ACHN (cell line): ENCODE results near the gene UBTF.

Source experiments
- DNase-seq: peaks from one replicate; pipeline ENCODE4 v3.0.0-alpha.2; 2015
- in situ Hi-C: cut with HindIII; loops from 2 replicates; pipeline ENCODE4 v1.10.0; 2017; ENCODE audit warnings: low sequenced_read_pairs, low pct_ligation_motif_present, low pct_unique_long_range_greater_than_20kb

The UBTF gene

GRCh38 chr17:44186307-44187130 is 33.0 kb downstream of the UBTF start, which contains the start of gene TMUB2:
TMUB2 (plus strand) TSS chr17:44186972; CDS start chr17:44187709, 737 bp downstream.
- DNase-seq: peak; percentile 100
- in situ Hi-C loops: no loop called here

DNA sequence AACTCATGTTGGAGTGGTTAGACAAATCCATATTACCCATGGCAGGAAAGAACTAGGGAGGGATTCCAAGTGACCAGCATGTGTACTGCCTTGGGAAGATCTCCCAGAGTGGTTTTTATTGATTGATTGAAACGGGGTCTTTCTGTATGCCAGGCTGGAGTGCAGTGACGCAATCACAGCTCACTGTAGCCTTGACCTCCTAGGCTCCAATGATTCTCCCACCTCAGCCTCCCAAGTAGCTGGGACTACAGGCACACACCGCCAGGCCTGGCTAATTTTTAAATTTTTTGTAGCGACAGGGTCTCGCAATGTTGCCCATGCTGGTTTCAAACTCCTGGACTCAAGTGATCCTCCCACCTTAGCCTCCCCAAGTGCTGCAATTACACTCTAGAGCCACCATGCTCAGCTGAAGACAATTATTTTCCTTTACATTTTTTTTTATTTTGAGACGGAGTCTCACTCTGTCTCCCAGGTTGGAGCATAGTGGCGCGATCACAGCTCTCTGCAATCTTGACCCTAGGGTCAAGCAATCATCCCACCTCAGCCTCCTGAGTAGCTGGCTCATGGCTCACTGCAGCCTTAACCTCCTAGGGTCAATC is 35.2 kb downstream of the UBTF start:
- no peak for DNase-seq
- in situ Hi-C loops: no loop called here

DNA sequence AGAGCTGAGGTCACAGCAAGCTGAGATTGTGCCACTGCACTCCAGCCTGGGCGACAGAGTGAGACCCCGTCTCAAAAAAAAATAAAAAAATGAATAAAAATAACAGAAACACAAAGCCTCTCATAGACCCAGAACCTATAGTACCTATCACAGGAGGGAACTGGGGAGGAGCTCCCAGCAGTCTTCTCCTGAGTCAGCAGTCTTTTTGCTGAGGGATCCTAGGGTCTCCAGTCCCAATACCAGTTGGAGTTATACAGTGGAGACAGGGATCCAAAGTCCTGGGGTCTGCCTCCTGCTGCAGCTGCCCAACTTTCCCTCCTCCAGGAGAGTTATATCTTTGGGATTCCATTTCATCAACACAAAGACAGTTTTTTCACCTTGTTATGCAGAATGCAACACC is 36.5 kb downstream of the UBTF start:
- in situ Hi-C loops: no loop called here
- no peak for DNase-seq

- in situ Hi-C loops: no loop called here
- no peak for DNase-seq
Measured at GRCh38 chr17:44178133-44178532, 41.3 kb downstream of the UBTF start.

GRCh38 chr17:44177640-44178039 is 41.8 kb downstream of the UBTF start:
- in situ Hi-C loops: no loop called here
- no peak for DNase-seq

- DNase-seq: no peak
- in situ Hi-C loops: no loop called here
Measured at GRCh38 chr17:44176671-44177501, 42.6 kb downstream of the UBTF start.

DNA sequence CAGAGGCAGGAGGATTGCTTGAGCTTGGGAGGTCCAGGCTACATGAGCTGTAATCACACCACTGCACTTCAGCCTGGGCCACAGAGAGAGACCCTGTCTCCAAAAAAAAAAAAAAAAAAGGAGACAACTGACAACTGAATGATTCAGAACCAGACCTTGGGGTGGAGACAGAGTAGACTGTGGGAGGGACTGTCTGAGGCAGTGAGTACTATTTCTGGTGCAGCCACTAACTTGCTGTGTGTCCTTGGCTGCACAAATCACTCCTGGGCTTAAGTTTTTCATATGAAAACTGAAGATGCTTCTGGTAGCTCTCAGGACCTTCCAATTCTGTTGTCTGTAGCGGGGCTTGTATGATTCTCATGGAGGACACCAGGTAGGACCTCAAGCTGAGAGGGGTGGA is 43.2 kb downstream of the UBTF start:
- no peak for DNase-seq
- in situ Hi-C loops: no loop called here

DNA sequence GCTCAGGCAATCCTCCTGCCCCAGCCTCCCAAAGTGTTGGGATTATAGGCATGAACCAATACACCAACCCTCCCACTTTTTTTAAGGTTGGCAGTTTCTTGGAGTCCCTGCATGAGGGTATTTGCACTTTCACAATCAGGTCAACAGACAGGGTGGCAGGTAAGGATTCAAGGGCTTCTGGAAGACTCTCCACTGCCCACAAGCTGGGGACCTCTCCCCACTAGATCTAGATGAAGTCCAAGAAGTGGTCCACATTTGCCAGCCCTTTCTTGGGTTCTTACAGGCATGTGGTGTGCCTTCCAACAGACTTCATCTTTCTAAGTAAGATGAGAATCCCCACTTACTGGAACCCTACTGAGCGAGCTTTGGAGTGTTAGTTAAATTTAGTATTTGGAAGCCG is 45.0 kb downstream of the UBTF start:
- no peak for DNase-seq
- in situ Hi-C loops: no loop called here

DNA sequence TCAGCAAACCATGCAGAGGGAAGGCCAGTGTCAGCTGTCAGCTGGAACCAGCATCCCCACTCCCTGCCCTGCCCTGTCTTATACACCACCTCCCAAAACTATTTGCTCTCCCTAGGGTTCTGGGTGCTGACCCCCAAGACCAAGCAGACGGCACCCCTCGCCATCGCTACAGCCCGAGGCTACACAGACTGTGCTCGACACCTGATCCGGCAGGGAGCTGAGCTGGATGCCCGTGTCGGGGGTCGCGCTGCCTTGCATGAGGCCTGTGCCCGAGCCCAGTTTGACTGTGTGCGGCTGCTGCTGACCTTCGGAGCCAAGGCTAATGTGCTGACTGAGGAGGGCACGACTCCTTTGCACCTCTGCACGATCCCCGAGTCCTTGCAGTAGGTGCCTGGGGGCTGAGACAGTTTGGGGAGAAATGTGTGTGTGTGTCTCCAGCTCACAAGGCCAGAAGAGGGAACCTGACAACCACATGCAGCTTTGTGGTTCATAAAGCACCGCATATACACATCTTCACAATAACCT is 47.5 kb downstream of the UBTF start:
- in situ Hi-C loops: no loop called here
- DNase-seq: no peak

DNA sequence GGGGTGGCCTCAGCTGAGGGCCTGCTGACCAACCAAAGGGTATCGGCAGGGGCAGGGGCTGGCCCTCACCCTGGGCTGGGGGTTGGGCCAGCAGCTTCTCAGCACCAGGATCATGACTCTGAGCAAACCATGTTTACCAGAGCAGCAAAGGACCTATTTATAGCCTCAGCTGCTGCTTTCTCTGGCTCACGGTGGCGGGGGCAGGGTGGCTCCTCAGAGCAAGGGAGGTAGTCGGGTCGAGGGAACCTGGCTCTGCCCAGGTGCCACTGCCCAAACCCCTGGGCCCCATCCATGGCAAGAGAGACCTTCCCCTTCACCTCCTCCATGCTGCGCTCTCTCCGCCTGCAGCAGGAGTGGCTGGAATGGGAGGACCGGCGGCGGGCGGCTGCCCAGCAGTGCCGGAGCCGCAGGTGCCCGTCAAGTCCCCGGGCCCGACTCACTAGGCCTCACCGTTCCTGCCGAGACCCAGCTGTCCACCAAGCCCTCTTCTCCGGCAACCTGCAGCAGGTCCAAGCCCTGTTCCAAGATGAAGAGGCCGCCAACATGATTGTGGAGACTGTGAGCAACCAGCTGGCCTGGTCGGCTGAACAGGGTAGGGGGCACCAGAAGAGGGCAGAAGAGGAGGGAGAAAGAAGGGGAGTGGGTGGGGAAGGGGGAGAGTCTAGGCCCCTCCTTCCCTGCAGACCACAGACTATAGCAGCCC is 48.8 kb downstream of the UBTF start, which contains the start of gene ASB16:
ASB16 (plus strand) TSS at position 206 of the 703 bp plus-strand sequence; CDS start at position 292, 86 bp downstream.
- in situ Hi-C loops: no loop called here
- DNase-seq: no peak

DNA sequence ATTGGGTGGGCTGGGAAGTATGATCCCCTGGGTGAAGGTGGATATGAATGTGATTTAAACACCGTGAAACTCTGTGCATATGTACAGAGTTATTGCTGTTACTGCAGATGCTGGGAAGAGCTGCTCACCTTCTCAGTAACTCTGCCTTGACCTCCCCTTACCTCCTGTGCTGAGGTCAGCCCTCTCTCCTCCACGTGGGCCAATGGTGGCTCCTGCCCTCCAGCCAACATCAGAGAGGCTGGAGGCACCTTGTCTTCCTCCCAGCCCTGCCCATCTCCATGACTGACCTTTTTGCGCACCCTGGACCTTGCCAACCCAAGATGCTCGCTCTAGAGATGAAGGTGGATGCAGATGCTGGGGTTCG is 49.4 kb downstream of the UBTF start:
- in situ Hi-C loops: no loop called here
- DNase-seq: no peak

GRCh38 chr17:44167181-44167861 is 52.2 kb downstream of the UBTF start:
- in situ Hi-C loops: no loop called here
- no peak for DNase-seq

DNA sequence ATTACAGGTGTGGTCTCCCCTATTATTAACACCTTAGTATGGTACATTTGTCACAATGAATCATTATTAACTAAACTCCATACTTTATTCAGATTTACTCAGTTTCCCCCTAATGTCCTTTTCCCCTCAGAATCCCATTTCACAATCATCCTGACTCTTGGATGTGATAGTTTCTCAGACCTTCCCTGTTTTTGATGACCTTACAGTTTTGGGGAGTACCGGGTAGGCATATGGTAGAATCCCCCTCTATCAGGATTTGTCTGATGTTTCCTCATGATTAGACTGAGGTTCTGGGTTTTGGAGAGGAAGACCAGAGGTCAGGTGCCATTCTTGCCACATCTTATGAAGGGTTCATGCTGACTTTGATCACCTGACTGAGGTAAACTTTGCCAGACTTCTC is 55.0 kb downstream of the UBTF start:
- in situ Hi-C loops: no loop called here
- no peak for DNase-seq

- in situ Hi-C loops: no loop called here
- no peak for DNase-seq
Measured at GRCh38 chr17:44159519-44160210, 59.8 kb downstream of the UBTF start.

DNA sequence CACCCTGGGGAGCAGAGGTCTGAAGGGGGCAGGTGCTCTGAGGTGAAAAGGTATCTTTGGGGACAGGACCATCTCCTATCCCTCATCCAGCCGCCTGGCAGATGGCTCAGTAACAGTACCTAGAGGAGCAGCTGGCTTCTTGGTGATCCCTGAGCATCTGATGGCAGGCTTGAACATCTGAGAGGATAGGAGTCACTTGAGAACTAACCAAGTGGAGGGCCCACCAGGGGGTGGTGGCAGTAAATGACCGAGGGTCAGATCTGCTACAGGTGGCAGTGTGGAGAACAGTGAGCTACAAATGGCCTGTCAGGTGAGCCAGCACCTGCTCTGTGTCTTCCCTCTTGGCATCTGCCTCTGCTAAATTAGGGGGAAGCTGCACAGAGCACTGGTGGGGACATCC is 64.0 kb downstream of the UBTF start:
- no peak for DNase-seq
- in situ Hi-C loops: no loop called here
